DOHH2 (cell line): ENCODE data around the gene CLCN2.

Experiments used
- H3F3A ChIP-seq: fragments of 200-600 bp; sonication (generic), shearing (Covaris generic); 2 replicates; pipeline ENCODE4 v1.6.0; 2016; ENCODE audit warnings: antibody characterized with exemption, mild to moderate bottlenecking; ENCODE audit not compliant: control insufficient read depth, insufficient read depth
- H3K27ac ChIP-seq: fragments of 200-600 bp; sonication (generic); 2 replicates; pipeline ENCODE4 v1.5.1; 2014; ENCODE audit warnings: low read depth, mild to moderate bottlenecking, low read length, moderate library complexity
- H3K27me3 ChIP-seq: fragments of 200-600 bp; sonication (generic); 2 replicates; pipeline ENCODE4 v1.6.1; 2014; ENCODE audit warnings: mild to moderate bottlenecking, low read length, mixed read lengths; ENCODE audit not compliant: control insufficient read depth
- H3K36me3 ChIP-seq: fragments of 200-600 bp; sonication (generic); 2 replicates; pipeline ENCODE4 v1.6.1; 2014; ENCODE audit warnings: mild to moderate bottlenecking, low read length, moderate library complexity, mixed read lengths; ENCODE audit not compliant: control insufficient read depth
- H3K4me1 ChIP-seq: fragments of 200-600 bp; sonication (generic); 2 replicates; pipeline ENCODE4 v1.6.1; 2014; ENCODE audit warnings: mild to moderate bottlenecking, low read length, mixed read lengths; ENCODE audit not compliant: control insufficient read depth
- H3K4me2 ChIP-seq: fragments of 200-600 bp; sonication (generic); 2 replicates; pipeline ENCODE4 v1.6.0; 2014; ENCODE audit warnings: mild to moderate bottlenecking, low read length, moderate library complexity
- H3K4me3 ChIP-seq: fragments of 200-600 bp; sonication (generic); 2 replicates; pipeline ENCODE4 v1.5.1; 2014; ENCODE audit warnings: mild to moderate bottlenecking, low read length, mixed read lengths
- H3K79me2 ChIP-seq: fragments of 200-600 bp; sonication (generic); 2 replicates; pipeline ENCODE4 v1.6.1; 2014; ENCODE audit warnings: mild to moderate bottlenecking, low read length, mixed read lengths; ENCODE audit not compliant: control insufficient read depth
- H3K9me2 ChIP-seq: fragments of 200-600 bp; sonication (generic); replicated peaks from 2 replicates; pipeline ENCODE4 v1.6.1; 2014; ENCODE audit warnings: mild to moderate bottlenecking, low read length, mixed read lengths; ENCODE audit not compliant: control insufficient read depth
- H3K9me3 ChIP-seq: fragments of 200-600 bp; sonication (generic); 2 replicates; pipeline ENCODE4 v1.6.1; 2014; ENCODE audit warnings: antibody characterized with exemption, low read length, mixed read lengths; ENCODE audit not compliant: control insufficient read depth, insufficient read depth
- H4K20me1 ChIP-seq: fragments of 200-600 bp; sonication (generic); 2 replicates; pipeline ENCODE4 v1.6.0; 2014; ENCODE audit warnings: low read depth, mild to moderate bottlenecking, antibody characterized with exemption, low read length, moderate library complexity; ENCODE audit not compliant: control insufficient read depth, insufficient read depth
- EZH2phosphoT487 ChIP-seq: fragments of 200-600 bp; sonication (generic); IDR thresholded peaks from 2 replicates; pipeline ENCODE4 v1.6.1; 2017; ENCODE audit warnings: borderline replicate concordance, mild to moderate bottlenecking, antibody characterized with exemption, low read length, moderate library complexity, mixed read lengths
- TF ChIP-seq, protein P1 (sequence below): fragments of 200-600 bp; sonication (generic); IDR thresholded peaks from one replicate; pipeline ENCODE4 v1.5.1; 2014; ENCODE audit warnings: antibody characterized with exemption, mild to moderate bottlenecking, low read depth, low read length; ENCODE audit not compliant: poor library complexity, severe bottlenecking

CLCN2 gene

DNA sequence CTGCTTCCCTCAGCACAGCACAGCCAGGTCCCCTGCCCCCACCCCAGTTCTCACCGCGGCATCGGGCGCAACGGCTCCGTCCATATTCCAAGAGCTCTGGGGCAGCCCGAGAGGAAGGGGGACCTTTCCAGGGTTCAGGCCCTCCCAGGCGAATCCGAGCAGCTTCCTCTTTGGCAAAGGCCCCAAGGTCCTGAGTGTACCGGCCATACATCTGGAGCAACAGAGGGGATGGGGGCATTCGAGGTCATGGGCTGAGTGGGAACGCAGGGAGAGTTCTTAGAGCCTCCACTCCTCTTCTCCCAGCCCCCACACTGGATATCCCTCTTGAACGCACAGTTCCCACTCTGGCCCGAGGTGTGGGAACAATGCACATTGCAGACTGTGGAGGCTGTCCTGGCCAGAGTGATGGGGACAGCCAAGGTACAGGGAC is 2.5 kb downstream of the CLCN2 start:
- H3K9me3 ChIP-seq = no peaks in the 10 kb centered on the region
- no peaks in the 10 kb centered on the region for H4K20me1 ChIP-seq
- no peak overlapping the region for H3K4me3 ChIP-seq
- H3F3A ChIP-seq = no peaks in the 10 kb centered on the region
- peaks cover 14% of the 10 kb centered on the region for H3K4me1 ChIP-seq
- TF ChIP-seq, protein P1, sequence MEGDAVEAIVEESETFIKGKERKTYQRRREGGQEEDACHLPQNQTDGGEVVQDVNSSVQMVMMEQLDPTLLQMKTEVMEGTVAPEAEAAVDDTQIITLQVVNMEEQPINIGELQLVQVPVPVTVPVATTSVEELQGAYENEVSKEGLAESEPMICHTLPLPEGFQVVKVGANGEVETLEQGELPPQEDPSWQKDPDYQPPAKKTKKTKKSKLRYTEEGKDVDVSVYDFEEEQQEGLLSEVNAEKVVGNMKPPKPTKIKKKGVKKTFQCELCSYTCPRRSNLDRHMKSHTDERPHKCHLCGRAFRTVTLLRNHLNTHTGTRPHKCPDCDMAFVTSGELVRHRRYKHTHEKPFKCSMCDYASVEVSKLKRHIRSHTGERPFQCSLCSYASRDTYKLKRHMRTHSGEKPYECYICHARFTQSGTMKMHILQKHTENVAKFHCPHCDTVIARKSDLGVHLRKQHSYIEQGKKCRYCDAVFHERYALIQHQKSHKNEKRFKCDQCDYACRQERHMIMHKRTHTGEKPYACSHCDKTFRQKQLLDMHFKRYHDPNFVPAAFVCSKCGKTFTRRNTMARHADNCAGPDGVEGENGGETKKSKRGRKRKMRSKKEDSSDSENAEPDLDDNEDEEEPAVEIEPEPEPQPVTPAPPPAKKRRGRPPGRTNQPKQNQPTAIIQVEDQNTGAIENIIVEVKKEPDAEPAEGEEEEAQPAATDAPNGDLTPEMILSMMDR = no peak
- TF ChIP-seq EZH2phosphoT487 = no peak
- H3K4me2 ChIP-seq = no peak overlapping the region
- no peak overlapping the region for H3K27ac ChIP-seq
- H3K27me3 ChIP-seq = no peaks in the 10 kb centered on the region
- H3K79me2 ChIP-seq = peaks cover 20% of the 10 kb centered on the region
- no peaks in the 10 kb centered on the region for H3K9me2 ChIP-seq
- peaks cover 13% of the 10 kb centered on the region; the same call in 1 of the 2 replicates for H3K36me3 ChIP-seq

- no peaks in the 10 kb centered on the region for H3F3A ChIP-seq
- peaks cover 6% of the 10 kb centered on the region; the same call in 1 of the 2 replicates for H3K36me3 ChIP-seq
Observed at GRCh38 chr3:184358124-184358767, 3.2 kb downstream of the CLCN2 start.

GRCh38 chr3:184357248-184358123 is 3.9 kb downstream of the CLCN2 start:
- Histone ChIP-seq H4K20me1 (no peaks in the 10 kb centered on the region), H3K4me3 (no peak overlapping the region), H3K27me3 (no peaks in the 10 kb centered on the region), H3K4me1 (peaks cover 13% of the 10 kb centered on the region), H3K9me2 (no peaks in the 10 kb centered on the region), H3K79me2 (peaks cover 8% of the 10 kb centered on the region), H3F3A (no peaks in the 10 kb centered on the region), H3K4me2 (no peak overlapping the region), H3K36me3 (peaks cover 6% of the 10 kb centered on the region; the same call in 1 of the 2 replicates), H3K27ac (no peak overlapping the region), H3K9me3 (no peaks in the 10 kb centered on the region)
- no peak for TF ChIP-seq EZH2phosphoT487
- TF ChIP-seq, protein P1 = no peak

More at GRCh38 chr3:184358124-184358767, 3.2 kb downstream of the CLCN2 start:
- Histone ChIP-seq H3K79me2 (peaks cover 13% of the 10 kb centered on the region), H3K4me3 (no peak overlapping the region), H3K27me3 (no peaks in the 10 kb centered on the region), H4K20me1 (no peaks in the 10 kb centered on the region), H3K27ac (no peak overlapping the region), H3K9me2 (no peaks in the 10 kb centered on the region), H3K9me3 (no peaks in the 10 kb centered on the region), H3K4me2 (no peak overlapping the region), H3K4me1 (peaks cover 13% of the 10 kb centered on the region)
- TF ChIP-seq, protein P1 = no peak
- no peak for TF ChIP-seq EZH2phosphoT487
